ENCODE measurements around the gene NDUFAF5. TPM values are rescaled to one million over a fixed set of nuclear protein-coding genes. Genes with fewer than 3 reads are reported as not detected.

NDUFAF5 gene
- total and polyA plus RNA-seq, 2 donors (not counting 3 experiments of a cell fraction or from before 2014, with no cell fraction given), result 9.8 to 26.4 TPM

- TF ChIP-seq GATA2 (IDR thresholded peaks at IDR 0.05; ENCODE audit: insufficient read depth, insufficient read length, low read depth, low read length), result no peak
- no peak for TF ChIP-seq FOS (IDR thresholded peaks at IDR 0.05; ENCODE audit: borderline replicate concordance, insufficient read depth, low read length)
- no peak for TF ChIP-seq EZH2 (IDR thresholded peaks at IDR 0.05; ENCODE audit: borderline replicate concordance, low read depth, low read length, severe bottlenecking)
- no peak for TF ChIP-seq POLR2AphosphoS5 (IDR thresholded peaks at IDR 0.05; ENCODE audit: insufficient read depth, low read depth, low read length)
- no peak for TF ChIP-seq MYC (IDR thresholded peaks at IDR 0.05; ENCODE audit: low read depth, low read length)
- no peak for TF ChIP-seq CTCF (IDR thresholded peaks at IDR 0.05; ENCODE audit: extremely low read depth in 1 of 2, insufficient read depth in 1 of 2, low read depth in 1 of 2, low read length in 2 of 2)
- TF ChIP-seq MAX (IDR thresholded peaks at IDR 0.05; ENCODE audit: insufficient read depth, insufficient read length), result no peak
- TF ChIP-seq JUN (IDR thresholded peaks at IDR 0.05; ENCODE audit: borderline replicate concordance, insufficient read depth, insufficient read length, low read depth), result no peak
- TF ChIP-seq POLR2A (IDR thresholded peaks at IDR 0.05; ENCODE audit: low read depth, low read length), result no peak
- H3K9me1 ChIP-seq (replicated peaks; ENCODE audit: control insufficient read depth, extremely low read depth, insufficient read depth, low read length), result no peaks in the 10 kb centered on the region
- peaks cover 16 to 29% of the 10 kb centered on the region in 2 experiments for H3K36me3 ChIP-seq (ENCODE audit: control insufficient read depth in 2 of 2, extremely low read depth in 1 of 2, insufficient read depth in 2 of 2, low read length in 2 of 2)
- no peaks in the 10 kb centered on the region for H3K4me1 ChIP-seq (ENCODE audit: control insufficient read depth, extremely low read depth, insufficient read depth, low read length)
- FAIRE-seq, result no peak
- no peak overlapping the region for H3K4me2 ChIP-seq (ENCODE audit: insufficient read depth, low read length)
- H3K4me3 ChIP-seq (replicated peaks in 1 of 3; ENCODE audit: insufficient read depth in 1 of 3, low read depth in 1 of 3, low read length in 3 of 3), result no peak overlapping the region
- H3K79me2 ChIP-seq (ENCODE audit: control insufficient read depth, insufficient read depth, low read length), result no peaks in the 10 kb centered on the region
- H3K27ac ChIP-seq (ENCODE audit: insufficient read depth, low read depth, low read length), result no peak overlapping the region
- no TSS peak for BruUV-seq (replicated peaks)
- no peaks in the 10 kb centered on the region for H3K27me3 ChIP-seq (ENCODE audit: control insufficient read depth in 2 of 2, insufficient read depth in 2 of 2, low read length in 2 of 2)
- no peak overlapping the region for H3K9ac ChIP-seq (replicated peaks; ENCODE audit: extremely low read depth, insufficient read depth, low read length)
- intact Hi-C loops (cut with micrococcal nuclease) (no loop called here), dilution Hi-C loops (cut with MboI; ENCODE audit: extremely low pct_ligation_motif_present, low sequenced_read_pairs) (no loop called here)
- no peak for DNase-seq (ENCODE audit: low read depth, low spot score)
- ChIA-PET POLR2A (no interaction called here), CTCF (interaction anchor here (3.9 kb wide), 1 partner anchor 11 kb away, joined by 31 read pairs; no protein-coding TSS in a partner anchor)
- no peaks in the 10 kb centered on the region for H3K9me3 ChIP-seq (replicated peaks; ENCODE audit: control insufficient read depth, insufficient read depth, low read length)
- no peaks in the 10 kb centered on the region for H4K20me1 ChIP-seq (replicated peaks; ENCODE audit: control insufficient read depth, extremely low read depth, insufficient read depth, low read length)
- no peak overlapping the region for H2AFZ ChIP-seq (ENCODE audit: low read depth, low read length)
These were observed 14.2 kb downstream of the NDUFAF5 start for GRCh38 chr20:13799040-13799439.
